Kidney epithelial cell (primary cell): ENCODE data around the gene CD28. TPM values are rescaled to one million over a fixed set of nuclear protein-coding genes. Genes with fewer than 3 reads are reported as not detected.

ENCODE experiments used
- DNase-seq: peaks from one replicate; pipeline ENCODE4 v3.0.0-alpha.2; 2010; ENCODE audit warnings: low read depth
- H3K27me3 ChIP-seq: 2 replicates; pipeline ENCODE4 v1.6.0; 2011; ENCODE audit warnings: low read length; ENCODE audit not compliant: control insufficient read depth, insufficient read depth
- H3K36me3 ChIP-seq: 2 replicates; pipeline ENCODE4 v1.5.1; 2011; ENCODE audit warnings: low read length; ENCODE audit not compliant: control insufficient read depth, insufficient read depth
- H3K4me3 ChIP-seq: 2 replicates; pipeline ENCODE4 v1.5.1; 2011; ENCODE audit warnings: low read depth, mild to moderate bottlenecking, control low read depth, low read length
- CTCF ChIP-seq: IDR thresholded peaks from 2 replicates; pipeline ENCODE4 v1.5.1; 2011; ENCODE audit warnings: mild to moderate bottlenecking, moderate library complexity, low read length, control low read depth, inconsistent platforms; ENCODE audit not compliant: insufficient read depth, poor library complexity, severe bottlenecking
- total RNA-seq: library from RNA; depleted of rRNA; stranded (reverse); fragments of >200 nt; gene quantifications from 2 replicates; pipeline ENCODE4 v1.2.3, GENCODE V29; 2015

CD28 gene
- total RNA-seq, 1 donor from 2014 or later, result not detected

GRCh38 chr2:203737360-203737759 is 30.9 kb downstream of the CD28 start:
- Histone ChIP-seq H3K4me3 (no peak overlapping the region), H3K36me3 (no peaks in the 10 kb centered on the region), H3K27me3 (no peaks in the 10 kb centered on the region)
- no peak for DNase-seq
- no peak for TF ChIP-seq CTCF

GRCh38 chr2:203739351-203739750 is 32.9 kb downstream of the CD28 start:
- no peak for DNase-seq
- H3K4me3 ChIP-seq, result no peak overlapping the region
- no peak for TF ChIP-seq CTCF
- no peaks in the 10 kb centered on the region for H3K27me3 ChIP-seq
- no peaks in the 10 kb centered on the region for H3K36me3 ChIP-seq

GRCh38 chr2:203740871-203741281 is 34.4 kb downstream of the CD28 start:
- Histone ChIP-seq H3K27me3 (no peaks in the 10 kb centered on the region), H3K4me3 (no peak overlapping the region), H3K36me3 (no peaks in the 10 kb centered on the region)
- no peak for TF ChIP-seq CTCF
- no peak for DNase-seq

GRCh38 chr2:203741566-203741965 is 35.1 kb downstream of the CD28 start:
- Histone ChIP-seq H3K4me3 (no peak overlapping the region), H3K27me3 (no peaks in the 10 kb centered on the region), H3K36me3 (no peaks in the 10 kb centered on the region)
- no peak for TF ChIP-seq CTCF
- DNase-seq, result no peak

- no peaks in the 10 kb centered on the region for H3K36me3 ChIP-seq
- no peak for TF ChIP-seq CTCF
- no peak for DNase-seq
- no peak overlapping the region for H3K4me3 ChIP-seq
- H3K27me3 ChIP-seq, result no peaks in the 10 kb centered on the region
These were observed 37.1 kb downstream of the CD28 start for GRCh38 chr2:203743441-203743981.

GRCh38 chr2:203744091-203744490 is 37.7 kb downstream of the CD28 start:
- DNase-seq, result no peak
- no peak overlapping the region for H3K4me3 ChIP-seq
- H3K27me3 ChIP-seq, result no peaks in the 10 kb centered on the region
- TF ChIP-seq CTCF, result no peak
- H3K36me3 ChIP-seq, result no peaks in the 10 kb centered on the region
